ENCODE data around the gene VSTM2L. TPM values are rescaled to one million over a fixed set of nuclear protein-coding genes. Genes with fewer than 3 reads are reported as not detected.

The VSTM2L gene
- total and polyA plus RNA-seq, 2 donors (not counting 1 experiment from before 2014, with no cell fraction given): 0.66 to 1.7 TPM

- Histone ChIP-seq H3K4me3 (replicated peaks in 1 of 4; ENCODE audit: control extremely low read depth in 1 of 4, insufficient read depth in 1 of 4, low read depth in 3 of 4, low read length in 4 of 4) (no peak overlapping the region), H3K4me1 (ENCODE audit: control insufficient read depth, extremely low read depth, insufficient read depth, low read length) (no peaks in the 10 kb centered on the region), H3K27ac (ENCODE audit: insufficient read depth, low read length) (no peak overlapping the region), H2AFZ (ENCODE audit: low read length) (no peak overlapping the region), H3K36me3 (ENCODE audit: control insufficient read depth, insufficient read depth, low read length) (peaks cover 1% of the 10 kb centered on the region), H3K9ac (ENCODE audit: insufficient read depth, low read length) (no peak overlapping the region), H3K79me2 (ENCODE audit: control insufficient read depth, insufficient read depth, low read length) (no peaks in the 10 kb centered on the region), H4K20me1 (ENCODE audit: control insufficient read depth, extremely low read depth, insufficient read depth, low read length) (no peaks in the 10 kb centered on the region), H3K27me3 (ENCODE audit: control insufficient read depth, insufficient read depth, low read length) (no peaks in the 10 kb centered on the region), H3K9me3 (ENCODE audit: control insufficient read depth, insufficient read depth, low read depth, low read length) (no peaks in the 10 kb centered on the region), H3K4me2 (ENCODE audit: extremely low read depth, insufficient read depth, low read length) (no peak overlapping the region)
- no peak for TF ChIP-seq CTCF (conservative IDR thresholded peaks at IDR 0.05 in 1 of 2, IDR thresholded peaks at IDR 0.05 in 1 of 2; ENCODE audit: low read depth in 1 of 2, low read length in 2 of 2)
- no peak for TF ChIP-seq EZH2 (IDR thresholded peaks at IDR 0.05; ENCODE audit: low read length, missing control alignments)
- no peak for DNase-seq (ENCODE audit: low read depth in 2 of 2)
Measured at GRCh38 chr20:37868851-37869333, 34.0 kb upstream of the VSTM2L start.

DNA sequence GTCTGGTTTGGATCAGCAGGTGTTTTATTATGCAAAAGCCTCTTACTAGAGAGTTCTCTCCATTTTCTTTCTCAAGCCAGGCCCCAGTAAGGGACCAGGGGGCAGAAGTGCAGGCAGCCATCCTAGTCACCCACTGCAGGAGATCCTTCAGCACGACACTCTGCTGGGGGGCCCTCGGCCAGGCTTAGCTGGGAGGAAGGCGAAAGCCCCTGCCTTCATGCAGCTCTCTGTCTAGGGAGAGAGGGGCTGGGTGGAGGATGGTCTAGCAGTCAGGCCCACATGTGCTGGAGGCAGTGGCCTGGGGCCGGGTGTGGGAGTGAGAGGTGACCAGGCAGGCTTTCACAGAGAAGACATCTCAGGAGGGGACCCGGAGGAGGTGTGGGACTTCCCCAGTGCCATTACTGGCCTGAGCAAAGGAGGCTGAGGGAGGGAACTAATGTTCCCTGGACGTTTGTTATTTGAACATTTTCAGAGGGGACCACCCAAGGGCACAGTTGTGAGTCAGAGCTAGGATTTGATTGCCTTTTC is 33.5 kb upstream of the VSTM2L start:
- no peak overlapping the region for H3K4me3 ChIP-seq (replicated peaks in 1 of 4; ENCODE audit: control extremely low read depth in 1 of 4, insufficient read depth in 1 of 4, low read depth in 3 of 4, low read length in 4 of 4)
- H3K9me3 ChIP-seq (ENCODE audit: control insufficient read depth, insufficient read depth, low read depth, low read length): no peaks in the 10 kb centered on the region
- DNase-seq (ENCODE audit: low read depth in 2 of 2): no peak
- no peaks in the 10 kb centered on the region for H4K20me1 ChIP-seq (ENCODE audit: control insufficient read depth, extremely low read depth, insufficient read depth, low read length)
- no peaks in the 10 kb centered on the region for H3K4me1 ChIP-seq (ENCODE audit: control insufficient read depth, extremely low read depth, insufficient read depth, low read length)
- no peak overlapping the region for H3K27ac ChIP-seq (ENCODE audit: insufficient read depth, low read length)
- H3K36me3 ChIP-seq (ENCODE audit: control insufficient read depth, insufficient read depth, low read length): peaks cover 1% of the 10 kb centered on the region
- H2AFZ ChIP-seq (ENCODE audit: low read length): no peak overlapping the region
- no peak overlapping the region for H3K4me2 ChIP-seq (ENCODE audit: extremely low read depth, insufficient read depth, low read length)
- TF ChIP-seq CTCF (conservative IDR thresholded peaks at IDR 0.05 in 1 of 2, IDR thresholded peaks at IDR 0.05 in 1 of 2; ENCODE audit: low read depth in 1 of 2, low read length in 2 of 2) (no peak), EZH2 (IDR thresholded peaks at IDR 0.05; ENCODE audit: low read length, missing control alignments) (no peak)
- H3K79me2 ChIP-seq (ENCODE audit: control insufficient read depth, insufficient read depth, low read length): no peaks in the 10 kb centered on the region
- H3K27me3 ChIP-seq (ENCODE audit: control insufficient read depth, insufficient read depth, low read length): no peaks in the 10 kb centered on the region
- no peak overlapping the region for H3K9ac ChIP-seq (ENCODE audit: insufficient read depth, low read length)

GRCh38 chr20:37870294-37870693 is 32.6 kb upstream of the VSTM2L start:
- Histone ChIP-seq H4K20me1 (ENCODE audit: control insufficient read depth, extremely low read depth, insufficient read depth, low read length) (no peaks in the 10 kb centered on the region), H3K4me3 (replicated peaks in 1 of 4; ENCODE audit: control extremely low read depth in 1 of 4, insufficient read depth in 1 of 4, low read depth in 3 of 4, low read length in 4 of 4) (no peak overlapping the region), H3K9me3 (ENCODE audit: control insufficient read depth, insufficient read depth, low read depth, low read length) (no peaks in the 10 kb centered on the region), H3K4me2 (ENCODE audit: extremely low read depth, insufficient read depth, low read length) (no peak overlapping the region), H3K27me3 (ENCODE audit: control insufficient read depth, insufficient read depth, low read length) (no peaks in the 10 kb centered on the region), H3K9ac (ENCODE audit: insufficient read depth, low read length) (no peak overlapping the region), H3K79me2 (ENCODE audit: control insufficient read depth, insufficient read depth, low read length) (no peaks in the 10 kb centered on the region), H3K27ac (ENCODE audit: insufficient read depth, low read length) (no peak overlapping the region), H2AFZ (ENCODE audit: low read length) (no peak overlapping the region), H3K36me3 (ENCODE audit: control insufficient read depth, insufficient read depth, low read length) (no peaks in the 10 kb centered on the region), H3K4me1 (ENCODE audit: control insufficient read depth, extremely low read depth, insufficient read depth, low read length) (no peaks in the 10 kb centered on the region)
- DNase-seq (ENCODE audit: low read depth in 2 of 2): no peak
- TF ChIP-seq CTCF (conservative IDR thresholded peaks at IDR 0.05 in 1 of 2, IDR thresholded peaks at IDR 0.05 in 1 of 2; ENCODE audit: low read depth in 1 of 2, low read length in 2 of 2) (no peak), EZH2 (IDR thresholded peaks at IDR 0.05; ENCODE audit: low read length, missing control alignments) (no peak)

Data from fibroblast of lung (primary cell).